Endothelial cell of umbilical vein (primary cell): ENCODE measurements around the gene PTH1R. TPM values are rescaled to one million over a fixed set of nuclear protein-coding genes. Genes with fewer than 3 reads are reported as not detected.

Source experiments
- BruUV-seq: library from RNA; stranded (reverse); fragments of 400-500 nt; replicated peaks from 2 replicates; lab custom pipeline; 2021; lab: Mats Ljungman, UMichigan
- CTCF ChIA-PET: fragments of 300-600, 350-600 bp; sonication (Branson Sonifier 250); formaldehyde crosslinking; loops from one replicate; lab custom pipeline; 2021; ENCODE audit warnings: antibody characterized with exemption, inconsistent platforms; lab: Charles Lee
- POLR2A ChIA-PET: fragments of 300-600, 350-600 bp; sonication (Branson Sonifier 250); formaldehyde crosslinking; loops from one replicate; lab custom pipeline; 2021; ENCODE audit warnings: antibody characterized with exemption, inconsistent platforms; lab: Charles Lee
- DNase-seq: peaks from one replicate; pipeline ENCODE4 v3.0.0-alpha.2; 2011; ENCODE audit warnings: low read depth, low spot score
- FAIRE-seq: peaks from 2 replicates; lab custom pipeline; 2011; peaks lifted over from hg19 to GRCh38; lab: Jason Lieb, UNC
- H2AFZ ChIP-seq: 2 replicates; pipeline ENCODE4 v1.6.0; 2012; ENCODE audit warnings: low read depth, low read length, control low read depth, inconsistent platforms
- H3K27ac ChIP-seq: 2 replicates; pipeline ENCODE4 v1.5.1; 2011; ENCODE audit warnings: low read depth, mild to moderate bottlenecking, control low read depth, low read length, moderate library complexity; ENCODE audit not compliant: insufficient read depth
- H3K27me3 ChIP-seq, 2 experiments: 2 replicates each; pipeline versions ENCODE4 v1.6.0 to v1.6.1; 2011; ENCODE audit warnings: low read length in 2 of 2, mixed read lengths in 1 of 2; ENCODE audit not compliant: control insufficient read depth in 2 of 2, insufficient read depth in 2 of 2
- H3K36me3 ChIP-seq, 2 experiments: 2 replicates in 1 of 2; 3 replicates in 1 of 2; pipeline ENCODE4 v1.5.1; 2011; ENCODE audit warnings: low read length in 2 of 2, mild to moderate bottlenecking in 1 of 2, moderate library complexity in 1 of 2; ENCODE audit not compliant: control insufficient read depth in 2 of 2, insufficient read depth in 2 of 2; ENCODE audit errors: extremely low read depth in 1 of 2
- H3K4me1 ChIP-seq: 3 replicates; pipeline ENCODE4 v1.5.1; 2011; ENCODE audit warnings: mild to moderate bottlenecking, low read length; ENCODE audit not compliant: control insufficient read depth, insufficient read depth; ENCODE audit errors: extremely low read depth
- H3K4me2 ChIP-seq: 2 replicates; pipeline ENCODE4 v1.6.1; 2011; ENCODE audit warnings: low read length, control low read depth, mixed read lengths; ENCODE audit not compliant: insufficient read depth
- H3K4me3 ChIP-seq, 3 experiments: fragments of 200-600 bp in 1 of 3; sonication (generic), shearing (Covaris generic) in 1 of 3; replicated peaks in 1 of 3; 2 replicates each; pipeline ENCODE4 v1.5.1; 2011 to 2016; ENCODE audit warnings: control low read depth in 3 of 3, low read length in 3 of 3, mild to moderate bottlenecking in 2 of 3, inconsistent platforms in 1 of 3, low read depth in 1 of 3, moderate library complexity in 1 of 3; ENCODE audit not compliant: insufficient read depth in 1 of 3
- H3K79me2 ChIP-seq: 2 replicates; pipeline ENCODE4 v1.6.0; 2012; ENCODE audit warnings: low read length, inconsistent platforms; ENCODE audit not compliant: control insufficient read depth, insufficient read depth
- H3K9ac ChIP-seq: replicated peaks from 2 replicates; pipeline ENCODE3; 2011; ENCODE audit warnings: low read length, control low read depth; ENCODE audit not compliant: insufficient read depth; ENCODE audit errors: extremely low read depth
- H3K9me1 ChIP-seq: replicated peaks from 3 replicates; pipeline ENCODE4 v1.6.0; 2011; ENCODE audit warnings: mild to moderate bottlenecking, low read length; ENCODE audit not compliant: control insufficient read depth, insufficient read depth; ENCODE audit errors: extremely low read depth
- H3K9me3 ChIP-seq: replicated peaks from 2 replicates; pipeline ENCODE4 v1.5.1; 2012; ENCODE audit warnings: low read length, inconsistent platforms; ENCODE audit not compliant: control insufficient read depth, insufficient read depth
- H4K20me1 ChIP-seq: replicated peaks from 2 replicates; pipeline ENCODE3; 2011; ENCODE audit warnings: mild to moderate bottlenecking, low read length; ENCODE audit not compliant: control insufficient read depth, insufficient read depth; ENCODE audit errors: extremely low read depth
- CTCF ChIP-seq, 2 donors: IDR thresholded peaks; 1 replicate in 1 of 2; 2 replicates in 1 of 2; pipeline ENCODE4 v1.5.1; 2011; ENCODE audit warnings: low read length in 2 of 2, mild to moderate bottlenecking in 2 of 2, moderate library complexity in 2 of 2, control low read depth in 1 of 2, inconsistent platforms in 1 of 2, low read depth in 1 of 2; ENCODE audit not compliant: insufficient read depth in 1 of 2; ENCODE audit errors: extremely low read depth in 1 of 2
- EZH2 ChIP-seq: IDR thresholded peaks from 2 replicates; pipeline ENCODE4 v1.6.1; 2012; ENCODE audit warnings: borderline replicate concordance, low read depth, mild to moderate bottlenecking, moderate library complexity, low read length, inconsistent platforms; ENCODE audit not compliant: severe bottlenecking
- FOS ChIP-seq: IDR thresholded peaks from 2 replicates; pipeline ENCODE4 v1.6.1; 2011; ENCODE audit warnings: mild to moderate bottlenecking, low read length, moderate library complexity, borderline replicate concordance; ENCODE audit not compliant: insufficient read depth
- GATA2 ChIP-seq: IDR thresholded peaks from 2 replicates; pipeline ENCODE4 v1.7.0; 2011; ENCODE audit warnings: low read depth, mild to moderate bottlenecking, moderate library complexity, mixed read lengths, low read length; ENCODE audit not compliant: insufficient read length, insufficient read depth
- JUN ChIP-seq: IDR thresholded peaks from 2 replicates; pipeline ENCODE4 v1.6.1; 2011; ENCODE audit warnings: borderline replicate concordance, low read depth; ENCODE audit not compliant: insufficient read length, insufficient read depth
- MAX ChIP-seq: IDR thresholded peaks from 2 replicates; pipeline ENCODE4 v1.6.1; 2011; ENCODE audit not compliant: insufficient read depth, insufficient read length
- MYC ChIP-seq: IDR thresholded peaks from one replicate; pipeline ENCODE4 v1.6.1; 2011; ENCODE audit warnings: mild to moderate bottlenecking, low read depth, low read length
- POLR2A ChIP-seq: IDR thresholded peaks from 2 replicates; pipeline ENCODE4 v1.6.1; 2012; ENCODE audit warnings: low read depth, mild to moderate bottlenecking, control low read depth, low read length
- POLR2AphosphoS5 ChIP-seq: IDR thresholded peaks from 2 replicates; pipeline ENCODE4 v1.6.1; 2012; ENCODE audit warnings: low read depth, mild to moderate bottlenecking, control low read depth, low read length, moderate library complexity; ENCODE audit not compliant: insufficient read depth
- dilution Hi-C: fragments of 300-500 bp; cut with MboI; formaldehyde crosslinking; loops from one replicate; pipeline ENCODE4 v1.15.0; 2019; ENCODE audit warnings: low sequenced_read_pairs; ENCODE audit not compliant: extremely low pct_ligation_motif_present
- intact Hi-C: fragments of 100-400 bp; cut with micrococcal nuclease; formaldehyde crosslinking; loops from one replicate; pipeline ENCODE4 v1.10.0; 2022
- polyA plus RNA-seq, 4 experiments: library from polyadenylated mRNA; depleted of rRNA in 3 of 4; stranded (reverse) in 3 of 4; unstranded in 1 of 4; fragments of >200 nt; gene quantifications; 2 replicates each; pipeline versions ENCODE4 v1.2.1 to v1.2.3, GENCODE V29; 2011 to 2012; ENCODE audit warnings: missing spikeins in 1 of 4
- total RNA-seq: library from RNA; stranded (reverse); gene quantifications from 2 replicates; pipeline ENCODE4 v1.2.3, GENCODE V29; 2021

Gene PTH1R
- total and polyA plus RNA-seq, 2 donors (not counting 3 experiments of a cell fraction or from before 2014, with no cell fraction given): 0.08 to 0.46 TPM

DNA sequence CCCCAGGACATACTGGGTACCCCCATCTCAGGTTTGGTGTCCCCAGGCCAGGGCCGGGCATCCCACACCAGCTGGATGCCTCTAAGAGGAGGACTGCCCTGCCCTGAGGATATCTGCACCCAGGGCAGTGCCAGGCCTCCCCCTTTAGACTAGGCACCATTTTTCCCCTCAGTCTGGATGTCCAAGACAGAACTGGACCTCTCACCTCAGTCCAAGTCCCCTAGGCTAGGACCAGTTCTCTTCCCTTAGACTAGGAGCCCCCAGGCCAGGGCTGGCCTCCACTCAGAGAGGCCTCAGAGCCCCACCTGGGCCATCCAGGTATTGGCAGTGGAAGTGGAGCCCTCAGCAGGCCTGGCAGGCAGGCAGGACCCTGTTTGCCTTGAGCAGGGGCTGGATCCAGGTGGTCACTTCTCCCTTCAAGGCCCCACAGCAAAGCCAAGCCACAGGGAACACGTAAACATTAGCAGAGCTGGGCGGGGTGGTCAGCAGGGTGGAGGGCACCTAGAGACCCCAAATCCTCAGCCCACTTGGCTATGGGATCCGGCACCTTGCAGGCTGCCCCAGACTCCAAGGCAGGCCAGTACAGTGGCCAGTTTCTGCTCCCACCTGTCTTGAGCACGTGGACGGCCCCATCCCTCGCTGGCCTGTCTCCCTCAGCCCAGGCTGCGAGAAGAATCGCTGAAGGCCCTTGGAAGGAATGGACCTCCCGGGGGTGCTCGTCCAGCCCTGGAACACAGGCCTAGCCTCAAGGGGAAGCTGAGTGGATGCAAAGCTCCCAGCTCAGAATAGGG lies 28.3 kb downstream of the PTH1R start:
- Histone ChIP-seq H4K20me1 (no peaks in the 10 kb centered on the region), H3K79me2 (no peaks in the 10 kb centered on the region), H3K27me3 (no peaks in the 10 kb centered on the region), H3K9me3 (no peaks in the 10 kb centered on the region), H2AFZ (no peak overlapping the region), H3K4me3 (no peak overlapping the region), H3K36me3 (no peaks in the 10 kb centered on the region), H3K4me2 (no peak overlapping the region), H3K9me1 (no peaks in the 10 kb centered on the region), H3K9ac (no peak overlapping the region), H3K4me1 (peaks cover 12% of the 10 kb centered on the region), H3K27ac (no peak overlapping the region)
- FAIRE-seq (no peak), DNase-seq (no peak)
- ChIA-PET POLR2A (interaction anchor here (0.6 kb wide), 1 partner anchor 470 kb away, joined by 5 read pairs; no protein-coding TSS in a partner anchor), CTCF (interaction anchor here (0.9 to 1.0 kb wide), 2 partner anchors 39 to 242 kb away, joined by 3 read pairs; no protein-coding TSS in a partner anchor)
- intact Hi-C loops (no loop called here), dilution Hi-C loops (no loop called here)
- BruUV-seq: no TSS peak
- TF ChIP-seq POLR2A (no peak), EZH2 (no peak), CTCF (IDR thresholded peaks at IDR 0.05; ENCODE audit: extremely low read depth in 1 of 2, insufficient read depth in 1 of 2, low read depth in 1 of 2, low read length in 2 of 2) (no peak), POLR2AphosphoS5 (no peak), JUN (no peak), MYC (no peak), GATA2 (no peak), MAX (no peak), FOS (no peak)
